HG03521 (cell line): Measurements from ENCODE around the gene SYNE1.
"Not testable (repeated sequence)": the region's sequence is repeated elsewhere in the genome, so short reads cannot be mapped to it uniquely, and the experiment has no call there.

Experiments
- ATAC-seq: cut with Tn5 transposase; IDR thresholded peaks from one replicate; pipeline ENCODE4 v1.9.1; 2021; ENCODE audit warnings: mild to moderate bottlenecking, moderate library complexity; ENCODE audit not compliant: unreplicated experiment

The SYNE1 gene

DNA sequence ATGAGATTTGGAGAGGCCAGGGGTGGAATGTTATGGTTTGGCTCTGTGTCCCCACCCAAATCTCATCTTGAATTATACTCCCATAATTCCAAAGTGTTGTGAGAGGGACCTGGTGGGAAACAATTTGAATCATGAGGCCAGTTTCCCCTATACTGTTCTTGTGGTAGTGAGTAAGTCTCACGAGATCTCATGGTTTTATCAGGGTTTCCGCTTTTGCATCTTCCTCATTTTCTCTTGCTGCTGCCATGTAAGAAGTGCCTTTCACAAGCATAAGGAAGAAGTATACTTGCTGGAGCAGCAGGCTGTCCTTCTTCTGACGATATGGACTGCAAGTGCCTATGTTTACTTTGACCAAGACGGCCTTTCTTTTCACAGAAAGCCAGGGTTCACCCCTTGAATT is 559.2 kb downstream of the SYNE1 start:
- no peak for ATAC-seq

DNA sequence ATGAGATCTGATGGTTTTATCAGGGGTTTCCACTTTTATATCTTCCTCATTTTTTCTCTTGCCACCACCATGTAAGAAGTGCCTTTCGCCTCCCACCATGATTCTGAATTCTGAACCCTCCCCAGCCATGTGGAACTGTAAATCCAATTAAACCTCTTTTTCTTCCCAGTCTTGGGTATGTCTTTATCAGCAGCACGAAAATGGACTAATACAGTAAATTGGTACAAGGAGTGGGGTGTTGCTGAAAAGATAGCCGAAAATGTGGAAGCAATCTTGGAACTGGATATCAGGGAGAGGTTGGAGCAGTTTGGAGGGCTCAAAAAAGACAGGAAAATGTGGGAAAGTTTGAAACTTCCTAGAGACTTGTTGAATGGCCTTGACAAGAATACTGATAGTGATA is 560.9 kb downstream of the SYNE1 start:
- ATAC-seq = not testable (repeated sequence)

DNA sequence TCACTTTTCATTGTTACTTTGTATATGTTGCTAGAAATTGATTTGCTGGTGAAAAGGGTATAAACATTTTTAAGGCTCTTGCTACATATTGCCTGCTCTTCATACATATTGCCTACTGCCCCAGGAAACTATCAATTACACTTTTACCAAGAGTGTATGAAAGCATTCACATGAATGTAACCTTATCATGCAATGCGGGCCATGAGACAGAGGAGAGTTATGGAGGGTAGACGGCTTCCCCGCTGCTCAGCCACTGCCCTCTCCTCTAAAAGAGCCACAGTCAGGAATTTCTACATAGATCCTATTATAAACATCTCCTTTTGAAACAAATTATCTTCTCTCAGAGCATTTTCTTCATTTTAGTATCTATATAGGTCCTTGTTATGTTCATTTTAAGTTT is 565.3 kb downstream of the SYNE1 start:
- ATAC-seq = no peak
